ENCODE measurements around the gene C19orf33.

The C19orf33 gene

GRCh38 chr19:38307597-38307996 is 3.5 kb downstream of the C19orf33 start:
- no peak for DNase-seq (ENCODE audit: low spot score)
- H3K27ac ChIP-seq, result peak overlapping the region; percentile 99
- CTCF ChIA-PET, result interaction anchor here (0.5 to 1.6 kb wide), 2 partner anchors 63 to 655 kb away, joined by 4 to 7 read pairs; no protein-coding TSS in a partner anchor
- POLR2A ChIA-PET (ENCODE audit: low non-redundant PET), result interaction anchor here (0.6 kb wide), 1 partner anchor 13 kb away, joined by 3 read pairs; no protein-coding TSS in a partner anchor
- TF ChIP-seq, protein P1, sequence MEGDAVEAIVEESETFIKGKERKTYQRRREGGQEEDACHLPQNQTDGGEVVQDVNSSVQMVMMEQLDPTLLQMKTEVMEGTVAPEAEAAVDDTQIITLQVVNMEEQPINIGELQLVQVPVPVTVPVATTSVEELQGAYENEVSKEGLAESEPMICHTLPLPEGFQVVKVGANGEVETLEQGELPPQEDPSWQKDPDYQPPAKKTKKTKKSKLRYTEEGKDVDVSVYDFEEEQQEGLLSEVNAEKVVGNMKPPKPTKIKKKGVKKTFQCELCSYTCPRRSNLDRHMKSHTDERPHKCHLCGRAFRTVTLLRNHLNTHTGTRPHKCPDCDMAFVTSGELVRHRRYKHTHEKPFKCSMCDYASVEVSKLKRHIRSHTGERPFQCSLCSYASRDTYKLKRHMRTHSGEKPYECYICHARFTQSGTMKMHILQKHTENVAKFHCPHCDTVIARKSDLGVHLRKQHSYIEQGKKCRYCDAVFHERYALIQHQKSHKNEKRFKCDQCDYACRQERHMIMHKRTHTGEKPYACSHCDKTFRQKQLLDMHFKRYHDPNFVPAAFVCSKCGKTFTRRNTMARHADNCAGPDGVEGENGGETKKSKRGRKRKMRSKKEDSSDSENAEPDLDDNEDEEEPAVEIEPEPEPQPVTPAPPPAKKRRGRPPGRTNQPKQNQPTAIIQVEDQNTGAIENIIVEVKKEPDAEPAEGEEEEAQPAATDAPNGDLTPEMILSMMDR (conservative IDR thresholded peaks at IDR 0.05; ENCODE audit: low read depth), result no peak

DNA sequence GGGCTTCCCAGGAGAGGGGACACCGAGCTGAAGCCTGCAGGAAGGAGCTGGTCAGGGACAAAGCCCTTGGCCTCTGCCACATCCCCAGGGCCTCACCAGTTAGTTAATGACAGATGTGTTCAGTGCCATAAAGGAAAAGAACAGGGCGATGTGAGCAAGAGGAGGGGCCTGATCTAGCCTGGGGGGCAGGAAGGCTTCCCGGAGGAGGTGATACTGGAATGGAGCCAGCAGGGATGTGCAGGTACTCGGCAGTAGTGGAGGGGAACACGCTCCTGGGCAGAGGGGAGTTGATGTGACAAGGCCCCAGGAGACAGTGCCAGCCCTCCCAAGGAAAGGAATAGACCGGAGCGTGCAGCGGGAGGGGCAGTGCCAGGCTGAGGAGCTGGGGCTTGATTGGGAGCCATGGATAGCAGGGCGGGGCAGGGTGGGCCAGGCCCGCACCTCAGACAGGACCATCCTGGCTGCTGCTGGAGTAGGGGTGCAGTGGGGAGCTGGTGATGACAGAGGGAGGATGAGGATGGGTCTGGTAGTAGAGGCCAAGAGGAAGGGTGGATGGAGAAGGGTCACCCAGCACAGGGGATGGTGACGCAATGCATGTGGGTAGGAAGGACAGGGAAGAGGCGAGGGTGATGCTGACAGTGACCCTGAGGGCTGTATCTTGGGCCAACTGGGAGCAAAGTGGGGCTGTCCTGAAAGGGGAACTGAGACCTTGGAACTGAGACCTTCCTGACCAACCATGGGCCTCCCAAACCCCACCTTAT is 4.1 kb downstream of the C19orf33 start:
- ChIA-PET CTCF (interaction anchor here (0.5 to 1.6 kb wide), 2 partner anchors 64 to 654 kb away, joined by 4 to 7 read pairs; no protein-coding TSS in a partner anchor), POLR2A (ENCODE audit: low non-redundant PET) (no interaction called here)
- TF ChIP-seq, protein P1 (conservative IDR thresholded peaks at IDR 0.05; ENCODE audit: low read depth), result no peak
- no peak for DNase-seq (ENCODE audit: low spot score)
- peak overlapping the region; percentile 99 for H3K27ac ChIP-seq

DNA sequence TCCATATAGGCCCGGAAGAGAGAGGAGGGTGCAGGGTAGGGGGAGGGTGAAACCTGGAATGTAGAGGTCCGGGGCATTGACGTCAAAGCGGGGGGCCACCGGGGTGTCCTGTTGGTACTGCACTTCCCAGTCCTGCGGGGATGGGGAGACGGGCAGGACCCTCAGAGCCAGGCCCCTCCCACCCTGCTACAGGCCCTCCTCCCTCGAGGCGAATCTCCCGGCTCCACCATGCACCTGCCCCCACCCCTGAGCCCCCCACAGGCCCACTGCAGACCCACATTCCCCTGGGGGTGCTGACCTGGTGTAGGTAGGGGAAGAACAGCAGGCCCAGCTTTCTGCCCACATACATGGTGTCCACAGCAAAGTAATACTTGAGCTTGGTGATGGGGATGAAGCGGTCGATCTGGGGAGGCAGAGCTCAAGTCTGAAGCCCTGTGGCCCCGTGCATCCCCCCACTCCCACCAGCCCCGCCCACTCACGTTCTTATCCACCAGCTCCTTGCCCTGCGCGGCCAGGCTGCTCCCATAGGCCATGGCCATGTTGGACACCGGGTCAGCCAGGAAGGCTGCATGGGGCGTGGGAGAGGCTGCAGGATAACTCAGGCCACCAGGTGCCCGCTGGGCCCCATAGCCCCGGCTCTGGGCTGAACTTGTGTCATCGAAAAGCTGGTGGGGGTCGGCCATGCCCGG is 5.0 kb downstream of the C19orf33 start:
- POLR2A ChIA-PET (ENCODE audit: low non-redundant PET), result interaction anchor here (0.6 kb wide), 1 partner anchor 43 kb away, joined by 3 read pairs; no protein-coding TSS in a partner anchor
- TF ChIP-seq, protein P1 (conservative IDR thresholded peaks at IDR 0.05; ENCODE audit: low read depth), result no peak
- peak overlapping the region; percentile 99 for H3K27ac ChIP-seq
- CTCF ChIA-PET, result interaction anchor here (0.5 to 1.6 kb wide), 3 partner anchors 26 to 113 kb away, joined by 3 to 9 read pairs (median 4); no protein-coding TSS in a partner anchor
- no peak for DNase-seq (ENCODE audit: low spot score)

DNA sequence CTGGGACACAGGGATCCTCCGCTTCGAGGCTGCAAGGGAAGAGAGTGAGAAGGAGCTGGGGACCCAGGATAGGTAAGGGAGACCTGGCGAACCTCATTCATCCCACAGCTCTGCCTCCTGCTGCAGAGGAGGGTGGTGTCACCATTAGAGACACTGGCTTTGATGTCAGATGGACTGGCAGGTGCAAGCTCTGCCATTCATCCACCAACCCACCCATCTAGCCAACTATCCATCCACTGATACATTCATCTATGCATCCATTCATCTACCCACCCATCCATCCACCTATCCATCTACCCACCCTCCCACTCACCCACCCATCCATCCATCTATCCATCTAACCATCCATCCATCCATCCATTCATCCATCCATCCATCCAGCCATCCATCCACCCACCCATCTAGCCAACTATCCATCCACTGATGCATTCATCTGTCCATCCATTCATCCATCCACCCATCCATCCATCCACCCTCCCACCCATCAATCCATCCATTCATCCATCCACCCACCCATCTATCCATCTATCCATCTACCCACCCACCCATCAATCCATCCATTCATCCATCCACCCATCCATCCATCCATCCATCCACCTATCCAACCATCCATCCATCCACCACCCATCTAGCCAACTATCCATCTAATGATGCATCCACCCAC is 5.7 kb downstream of the C19orf33 start:
- CTCF ChIA-PET, result interaction anchor here (0.9 kb wide), 1 partner anchor 25 kb away, joined by 9 read pairs; no protein-coding TSS in a partner anchor
- POLR2A ChIA-PET (ENCODE audit: low non-redundant PET), result interaction anchor here (0.6 kb wide), 1 partner anchor 44 kb away, joined by 3 read pairs; no protein-coding TSS in a partner anchor
- H3K27ac ChIP-seq, result peak overlapping the region; percentile 99
- TF ChIP-seq, protein P1 (conservative IDR thresholded peaks at IDR 0.05; ENCODE audit: low read depth), result no peak
- no peak for DNase-seq (ENCODE audit: low spot score)

DNA sequence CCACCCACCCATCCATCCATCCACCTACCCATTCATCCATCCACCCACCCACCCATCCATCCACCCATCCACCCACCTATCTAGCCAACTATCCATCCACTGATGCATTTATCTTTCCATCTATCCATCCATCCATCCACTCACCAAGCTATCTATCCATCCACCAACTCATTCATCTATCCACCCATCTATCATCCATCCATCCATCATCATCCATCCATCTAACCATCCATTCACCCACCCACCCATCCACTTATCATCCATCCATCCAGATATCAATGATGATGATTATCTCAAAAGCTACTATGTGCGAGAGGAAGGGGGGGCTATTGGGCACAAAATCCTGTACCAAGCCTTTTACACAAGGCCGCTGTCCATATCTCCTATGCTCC is 6.2 kb downstream of the C19orf33 start:
- CTCF ChIA-PET, result no interaction called here
- no peak for DNase-seq (ENCODE audit: low spot score)
- 0 out of 2 replicates have a peak overlapping the region, but pooled peaks have one; percentile 91 for H3K27ac ChIP-seq
- TF ChIP-seq, protein P1 (conservative IDR thresholded peaks at IDR 0.05; ENCODE audit: low read depth), result no peak
- POLR2A ChIA-PET (ENCODE audit: low non-redundant PET), result no interaction called here

DNA sequence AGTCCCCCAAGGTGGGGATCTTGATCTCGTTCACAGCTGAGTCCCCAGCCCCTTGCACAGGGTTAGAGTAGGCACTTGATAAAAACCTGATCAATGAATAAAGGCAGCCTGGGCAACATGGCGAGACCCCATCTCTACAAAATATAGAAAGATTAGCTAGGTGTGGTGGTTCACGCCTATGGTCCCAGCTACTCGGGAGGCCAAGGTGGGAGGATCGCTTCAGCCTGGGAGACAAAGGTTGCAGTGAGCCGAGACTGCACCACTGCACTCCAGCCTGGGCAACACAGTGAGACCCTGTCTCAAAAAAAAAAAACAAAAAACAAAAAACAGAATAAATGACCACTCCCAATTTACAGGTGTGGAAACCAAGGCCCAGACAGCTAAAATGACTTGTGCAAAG is 6.9 kb downstream of the C19orf33 start:
- H3K27ac ChIP-seq, result peak overlapping the region; percentile 91; the same call in 1 of the 2 replicates
- TF ChIP-seq, protein P1 (conservative IDR thresholded peaks at IDR 0.05; ENCODE audit: low read depth), result no peak
- POLR2A ChIA-PET (ENCODE audit: low non-redundant PET), result no interaction called here
- DNase-seq (ENCODE audit: low spot score), result no peak
- CTCF ChIA-PET, result no interaction called here
